Stimulated activated CD4-positive, alpha-beta T cell treated with anti-CD3 and anti-CD28 coated beads, Interleukin-2, amount 100 ng/mL, for 4 hours (primary cell): ENCODE results near the gene CFAP45.

Experiments
- DNase-seq: peaks from one replicate; pipeline ENCODE4 v3.0.0-alpha.2; 2020; ENCODE audit warnings: low read depth

CFAP45 gene

GRCh38 chr1:159877695-159878444, 22.1 kb downstream of the CFAP45 start:
- DNase-seq = no peak

- DNase-seq = no peak
Observed at GRCh38 chr1:159873530-159874143, 26.3 kb downstream of the CFAP45 start.

- no peak for DNase-seq
Observed at GRCh38 chr1:159872891-159873290, 27.1 kb downstream of the CFAP45 start.

GRCh38 chr1:159870704-159871103, 29.3 kb downstream of the CFAP45 start:
- no peak for DNase-seq

- no peak for DNase-seq
Observed at GRCh38 chr1:159869607-159870006, 30.4 kb downstream of the CFAP45 start.

- DNase-seq = peak; percentile 6
Observed at GRCh38 chr1:159869173-159869572, 30.8 kb downstream of the CFAP45 start.

- no peak for DNase-seq
Observed at GRCh38 chr1:159868766-159869165, 31.2 kb downstream of the CFAP45 start.

- no peak for DNase-seq
Observed at GRCh38 chr1:159867664-159868026, 32.3 kb downstream of the CFAP45 start.

- DNase-seq = no peak
Observed at GRCh38 chr1:159866905-159867663, 32.9 kb downstream of the CFAP45 start.

- no peak for DNase-seq
Observed at GRCh38 chr1:159866066-159866465, 33.9 kb downstream of the CFAP45 start.

- no peak for DNase-seq
Observed at GRCh38 chr1:159864262-159864661, 35.7 kb downstream of the CFAP45 start.

- DNase-seq = no peak
Observed at GRCh38 chr1:159862557-159862956, 37.4 kb downstream of the CFAP45 start, which contains the start of gene VSIG8. Gene VSIG8, minus strand, starts transcription at chr1:159862657. Its CDS starts 136 bp downstream, at chr1:159862521.

GRCh38 chr1:159862031-159862430, 37.9 kb downstream of the CFAP45 start:
- no peak for DNase-seq

- DNase-seq = no peak
Observed at GRCh38 chr1:159861218-159861617, 38.7 kb downstream of the CFAP45 start.

- no peak for DNase-seq
Observed at GRCh38 chr1:159860456-159860855, 39.5 kb downstream of the CFAP45 start.

GRCh38 chr1:159859767-159860322, 40.1 kb downstream of the CFAP45 start:
- DNase-seq = no peak

GRCh38 chr1:159857889-159858288, 42.1 kb downstream of the CFAP45 start:
- DNase-seq = no peak

- DNase-seq = no peak
Observed at GRCh38 chr1:159856576-159856975, 43.4 kb downstream of the CFAP45 start.

- DNase-seq = no peak
Observed at GRCh38 chr1:159855709-159856108, 44.3 kb downstream of the CFAP45 start.

GRCh38 chr1:159854693-159855192, 45.2 kb downstream of the CFAP45 start:
- DNase-seq = peak; percentile 38

- DNase-seq = no peak
Observed at GRCh38 chr1:159854116-159854692, 45.8 kb downstream of the CFAP45 start.
